K562 (cell line): ENCODE results near the gene MAZ.

Source experiments
- ATF4 ChIP-seq: fragments of 450-650 bp; formaldehyde crosslinking; IDR thresholded peaks from 2 replicates; pipeline ENCODE4 v1.4.0; 2022; ENCODE audit warnings: mild to moderate bottlenecking, moderate library complexity
- ELF1 ChIP-seq: fragments of 200-800 bp; sonication (Bioruptor generic); IDR thresholded peaks from 2 replicates; pipeline ENCODE4 v1.6.1; 2016; ENCODE audit warnings: missing genetic modification characterization, missing compliant biosample characterization
- ESRRA ChIP-seq: fragments of 450-650 bp; IDR thresholded peaks from 2 replicates; pipeline ENCODE4 v1.6.1; 2014; ENCODE audit warnings: low read depth, mild to moderate bottlenecking, moderate library complexity, borderline replicate concordance
- EZH2 ChIP-seq: IDR thresholded peaks from 2 replicates; pipeline ENCODE4 v1.6.1; 2012; ENCODE audit warnings: low read depth, mild to moderate bottlenecking, inconsistent platforms, low read length, borderline replicate concordance
- HMG20A ChIP-seq: fragments of 450-650 bp; formaldehyde crosslinking; conservative IDR thresholded peaks from 2 replicates; pipeline ENCODE4 v1.4.0; 2020; ENCODE audit warnings: mild to moderate bottlenecking, mixed read lengths
- KDM1A ChIP-seq, 2 experiments: fragments of 450-650 bp; IDR thresholded peaks; 2 replicates each; pipeline ENCODE4 v1.6.1; 2016; ENCODE audit warnings: mild to moderate bottlenecking in 2 of 2
- MEF2D ChIP-seq: conservative IDR thresholded peaks from 2 replicates; pipeline ENCODE4 v1.6.1; 2016; ENCODE audit warnings: low read depth, missing genetic modification characterization, missing compliant biosample characterization
- NFE2L1 ChIP-seq: fragments of 450-650 bp; IDR thresholded peaks from 2 replicates; pipeline ENCODE4 v1.6.1; 2016; ENCODE audit warnings: missing genetic modification characterization, low read depth, mild to moderate bottlenecking, missing compliant biosample characterization, moderate library complexity, borderline replicate concordance
- RFX5 ChIP-seq: IDR thresholded peaks from 2 replicates; pipeline ENCODE4 v1.6.1; 2011; ENCODE audit warnings: low read depth, mild to moderate bottlenecking, improper control_type of control experiment, low read length
- ZHX1 ChIP-seq: fragments of 150-350 bp; conservative IDR thresholded peaks from 2 replicates; pipeline ENCODE4 v1.6.1; 2014; ENCODE audit warnings: low read length
- ZNF384 ChIP-seq: IDR thresholded peaks from 2 replicates; pipeline ENCODE4 v1.6.1; 2012; ENCODE audit warnings: low read depth, low read length, improper control_type of control experiment
- TF ChIP-seq, protein P1 (sequence below): sonication (generic); formaldehyde crosslinking; IDR thresholded peaks from 2 replicates; pipeline ENCODE4 v1.5.0; 2020; ENCODE audit warnings: missing genetic modification reagents
- TF ChIP-seq, protein P2 (sequence below), 3 experiments: IDR thresholded peaks in 2 of 3; conservative IDR thresholded peaks in 1 of 3; 2 replicates each; pipeline ENCODE4 v1.5.1; 2011 to 2012; ENCODE audit warnings: low read length in 3 of 3, mild to moderate bottlenecking in 3 of 3, control low read depth in 2 of 3, improper control_type of control experiment in 1 of 3, inconsistent platforms in 1 of 3, low read depth in 1 of 3, mixed read lengths in 1 of 3, moderate library complexity in 1 of 3; ENCODE audit not compliant: insufficient read depth in 2 of 3
- TF ChIP-seq, protein P3 (sequence below): fragments of 450-650 bp; IDR thresholded peaks from 2 replicates; pipeline ENCODE4 v1.6.1; 2017; ENCODE audit warnings: antibody characterized with exemption, mild to moderate bottlenecking

DNA sequence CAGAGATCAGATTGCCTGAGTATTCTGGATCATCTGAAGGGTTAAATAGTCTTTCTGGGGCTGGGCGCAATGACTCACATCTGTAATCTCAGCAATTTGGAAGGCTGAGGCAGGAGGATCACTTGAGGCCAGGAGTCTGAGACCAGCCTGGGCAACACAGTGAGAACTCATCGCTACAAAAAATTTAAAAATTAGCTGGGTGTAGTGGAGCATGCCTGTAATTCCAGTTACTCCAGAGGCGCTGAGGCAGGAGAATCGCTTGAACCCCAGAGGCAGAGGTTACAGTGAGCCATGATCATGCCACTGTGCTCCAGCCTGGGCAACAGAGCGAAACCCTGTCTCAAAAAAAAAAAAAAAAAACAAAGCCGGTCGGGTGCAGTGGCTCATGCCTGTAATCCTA is 29.6 kb downstream of the MAZ start:
- TF ChIP-seq ESRRA (no peak), EZH2 (no peak), MEF2D (tag) (no peak), ELF1 (tag) (no peak), ZNF384 (no peak), HMG20A (no peak), ZHX1 (no peak), ATF4 (CRISPR knock-in tag) (no peak), NFE2L1 (tag) (no peak), RFX5 (no peak), KDM1A (IDR thresholded peaks at IDR 0.05) (peak; percentile 40 to 49; a peak in 1 of 4 replicates)
- TF ChIP-seq, protein P1, sequence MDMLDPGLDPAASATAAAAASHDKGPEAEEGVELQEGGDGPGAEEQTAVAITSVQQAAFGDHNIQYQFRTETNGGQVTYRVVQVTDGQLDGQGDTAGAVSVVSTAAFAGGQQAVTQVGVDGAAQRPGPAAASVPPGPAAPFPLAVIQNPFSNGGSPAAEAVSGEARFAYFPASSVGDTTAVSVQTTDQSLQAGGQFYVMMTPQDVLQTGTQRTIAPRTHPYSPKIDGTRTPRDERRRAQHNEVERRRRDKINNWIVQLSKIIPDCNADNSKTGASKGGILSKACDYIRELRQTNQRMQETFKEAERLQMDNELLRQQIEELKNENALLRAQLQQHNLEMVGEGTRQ (CRISPR knock-in tag): no peak
- TF ChIP-seq, protein P2, sequence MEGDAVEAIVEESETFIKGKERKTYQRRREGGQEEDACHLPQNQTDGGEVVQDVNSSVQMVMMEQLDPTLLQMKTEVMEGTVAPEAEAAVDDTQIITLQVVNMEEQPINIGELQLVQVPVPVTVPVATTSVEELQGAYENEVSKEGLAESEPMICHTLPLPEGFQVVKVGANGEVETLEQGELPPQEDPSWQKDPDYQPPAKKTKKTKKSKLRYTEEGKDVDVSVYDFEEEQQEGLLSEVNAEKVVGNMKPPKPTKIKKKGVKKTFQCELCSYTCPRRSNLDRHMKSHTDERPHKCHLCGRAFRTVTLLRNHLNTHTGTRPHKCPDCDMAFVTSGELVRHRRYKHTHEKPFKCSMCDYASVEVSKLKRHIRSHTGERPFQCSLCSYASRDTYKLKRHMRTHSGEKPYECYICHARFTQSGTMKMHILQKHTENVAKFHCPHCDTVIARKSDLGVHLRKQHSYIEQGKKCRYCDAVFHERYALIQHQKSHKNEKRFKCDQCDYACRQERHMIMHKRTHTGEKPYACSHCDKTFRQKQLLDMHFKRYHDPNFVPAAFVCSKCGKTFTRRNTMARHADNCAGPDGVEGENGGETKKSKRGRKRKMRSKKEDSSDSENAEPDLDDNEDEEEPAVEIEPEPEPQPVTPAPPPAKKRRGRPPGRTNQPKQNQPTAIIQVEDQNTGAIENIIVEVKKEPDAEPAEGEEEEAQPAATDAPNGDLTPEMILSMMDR (IDR thresholded peaks at IDR 0.05 in 2 of 3, conservative IDR thresholded peaks at IDR 0.05 in 1 of 3; ENCODE audit: insufficient read depth in 2 of 3, low read depth in 1 of 3, low read length in 3 of 3): no peak
- TF ChIP-seq, protein P3, sequence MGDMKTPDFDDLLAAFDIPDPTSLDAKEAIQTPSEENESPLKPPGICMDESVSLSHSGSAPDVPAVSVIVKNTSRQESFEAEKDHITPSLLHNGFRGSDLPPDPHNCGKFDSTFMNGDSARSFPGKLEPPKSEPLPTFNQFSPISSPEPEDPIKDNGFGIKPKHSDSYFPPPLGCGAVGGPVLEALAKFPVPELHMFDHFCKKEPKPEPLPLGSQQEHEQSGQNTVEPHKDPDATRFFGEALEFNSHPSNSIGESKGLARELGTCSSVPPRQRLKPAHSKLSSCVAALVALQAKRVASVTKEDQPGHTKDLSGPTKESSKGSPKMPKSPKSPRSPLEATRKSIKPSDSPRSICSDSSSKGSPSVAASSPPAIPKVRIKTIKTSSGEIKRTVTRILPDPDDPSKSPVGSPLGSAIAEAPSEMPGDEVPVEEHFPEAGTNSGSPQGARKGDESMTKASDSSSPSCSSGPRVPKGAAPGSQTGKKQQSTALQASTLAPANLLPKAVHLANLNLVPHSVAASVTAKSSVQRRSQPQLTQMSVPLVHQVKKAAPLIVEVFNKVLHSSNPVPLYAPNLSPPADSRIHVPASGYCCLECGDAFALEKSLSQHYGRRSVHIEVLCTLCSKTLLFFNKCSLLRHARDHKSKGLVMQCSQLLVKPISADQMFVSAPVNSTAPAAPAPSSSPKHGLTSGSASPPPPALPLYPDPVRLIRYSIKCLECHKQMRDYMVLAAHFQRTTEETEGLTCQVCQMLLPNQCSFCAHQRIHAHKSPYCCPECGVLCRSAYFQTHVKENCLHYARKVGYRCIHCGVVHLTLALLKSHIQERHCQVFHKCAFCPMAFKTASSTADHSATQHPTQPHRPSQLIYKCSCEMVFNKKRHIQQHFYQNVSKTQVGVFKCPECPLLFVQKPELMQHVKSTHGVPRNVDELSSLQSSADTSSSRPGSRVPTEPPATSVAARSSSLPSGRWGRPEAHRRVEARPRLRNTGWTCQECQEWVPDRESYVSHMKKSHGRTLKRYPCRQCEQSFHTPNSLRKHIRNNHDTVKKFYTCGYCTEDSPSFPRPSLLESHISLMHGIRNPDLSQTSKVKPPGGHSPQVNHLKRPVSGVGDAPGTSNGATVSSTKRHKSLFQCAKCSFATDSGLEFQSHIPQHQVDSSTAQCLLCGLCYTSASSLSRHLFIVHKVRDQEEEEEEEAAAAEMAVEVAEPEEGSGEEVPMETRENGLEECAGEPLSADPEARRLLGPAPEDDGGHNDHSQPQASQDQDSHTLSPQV: no peak
